ENCODE measurements around the gene SRSF2.
"Not testable (repeated sequence)": the region's sequence is repeated elsewhere in the genome, so short reads cannot be mapped to it uniquely, and the experiment has no call there.

SRSF2 gene

DNA sequence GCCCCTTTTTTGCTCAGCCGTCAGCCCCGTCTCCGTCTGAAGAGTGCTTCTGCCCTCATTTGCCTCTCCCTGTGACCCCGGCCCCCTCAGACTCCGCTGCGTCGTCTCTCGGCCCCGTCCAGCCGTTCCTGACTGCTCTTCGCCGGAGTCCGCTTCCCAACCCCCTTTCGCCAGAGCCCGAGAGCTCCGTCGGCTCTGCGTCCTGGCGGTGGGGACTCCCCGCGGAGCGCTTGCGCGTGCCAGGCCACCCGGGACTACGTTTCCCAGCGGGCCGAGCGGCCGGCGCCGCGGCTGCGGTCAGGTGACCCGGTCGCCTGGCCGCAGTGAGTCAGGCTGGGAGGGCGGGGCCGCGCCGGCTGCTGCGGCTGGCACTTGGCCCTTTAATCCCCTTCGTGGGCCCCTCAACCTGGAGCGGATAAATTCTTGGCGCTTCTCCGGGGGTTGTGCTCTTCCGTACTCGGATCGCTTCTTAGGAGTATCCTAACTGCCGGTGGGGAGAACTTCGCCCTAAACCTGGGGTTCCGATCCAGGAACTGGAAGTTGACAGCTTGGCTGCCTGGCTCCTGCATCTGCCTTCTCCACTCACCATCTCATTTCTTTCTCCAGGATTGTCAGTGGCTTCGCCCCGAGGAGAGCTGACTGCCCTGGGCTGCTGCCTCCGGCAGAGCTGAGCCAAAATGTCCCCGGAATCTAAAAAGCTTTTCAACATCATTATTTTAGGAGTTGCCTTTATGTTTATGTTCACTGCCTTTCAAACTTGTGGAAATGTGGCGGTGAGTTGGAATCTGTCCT is 741 bp upstream of the SRSF2 start, which contains the start of gene MFSD11:
Gene MFSD11 (plus strand): TSS at position 444 of the 792 bp plus-strand sequence. CDS start 234 bp downstream, at position 678.
- Histone ChIP-seq H3K4me3 (ENCODE audit: low read depth in 1 of 2, low read length in 2 of 2) (peak within 1 kb of the TSS; percentile 81 to 99), H3K27ac (ENCODE audit: low read length) (peak within 1 kb of the TSS; percentile 97), H3K4me1 (ENCODE audit: control insufficient read depth in 1 of 2, insufficient read depth in 2 of 2, low read length in 2 of 2) (peaks cover 35 to 59% of the 10 kb centered on the region in 2 donors), H3K36me3 (ENCODE audit: control insufficient read depth in 1 of 2, insufficient read depth in 2 of 2, low read length in 2 of 2) (peaks cover 35 to 37% of the 10 kb centered on the region in 2 donors), H3K27me3 (ENCODE audit: low read depth, low read length) (no peaks in the 10 kb centered on the region), H3K9me3 (ENCODE audit: control insufficient read depth in 1 of 2, low read length in 2 of 2) (no peaks in the 10 kb centered on the region)

DNA sequence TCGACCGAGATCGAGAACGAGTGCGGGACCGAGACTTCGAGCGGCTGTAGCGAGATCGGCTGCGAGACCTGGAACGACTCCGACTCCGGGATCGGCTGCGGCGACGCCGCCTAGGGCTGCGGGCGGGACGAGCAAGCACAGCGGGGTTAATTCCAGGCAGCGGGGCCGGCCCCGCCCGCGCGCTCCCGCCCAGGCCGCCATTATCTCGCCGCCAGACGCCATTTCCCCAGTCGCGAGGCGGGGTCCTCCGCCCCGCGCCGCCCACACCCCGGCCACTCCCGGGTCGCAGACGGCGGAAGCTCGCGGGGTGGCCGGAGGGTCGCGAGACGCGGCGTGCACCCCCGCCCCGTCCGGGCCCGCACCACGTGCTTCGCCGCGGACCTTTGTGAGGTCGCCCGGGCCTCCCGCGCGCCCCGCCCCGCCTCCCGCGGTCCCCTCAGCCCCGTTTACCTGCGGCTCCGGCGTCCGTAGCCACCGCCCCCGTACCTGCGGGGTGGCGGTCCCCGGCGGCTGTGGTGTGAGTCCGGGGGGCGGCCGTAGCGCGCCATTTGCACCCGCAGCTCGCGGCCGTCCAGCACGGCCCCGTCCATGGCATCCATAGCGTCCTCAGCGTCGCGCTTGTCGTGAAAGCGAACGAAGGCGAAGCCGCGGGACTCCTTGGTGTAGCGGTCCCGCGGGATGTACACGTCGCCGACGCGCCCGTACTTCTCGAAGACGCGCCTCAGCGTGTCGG is 616 bp downstream of the SRSF2 start:
- Histone ChIP-seq H3K27ac (ENCODE audit: low read length) (peak overlapping the region; percentile 97), H3K4me3 (ENCODE audit: low read depth in 1 of 2, low read length in 2 of 2) (peak overlapping the region; percentile 81 to 99), H3K4me1 (ENCODE audit: control insufficient read depth in 1 of 2, insufficient read depth in 2 of 2, low read length in 2 of 2) (peaks cover 40 to 73% of the 10 kb centered on the region in 2 donors), H3K36me3 (ENCODE audit: control insufficient read depth in 1 of 2, insufficient read depth in 2 of 2, low read length in 2 of 2) (peaks cover 36 to 43% of the 10 kb centered on the region in 2 donors), H3K9me3 (ENCODE audit: control insufficient read depth in 1 of 2, low read length in 2 of 2) (no peaks in the 10 kb centered on the region), H3K27me3 (ENCODE audit: low read depth, low read length) (no peaks in the 10 kb centered on the region)

DNA sequence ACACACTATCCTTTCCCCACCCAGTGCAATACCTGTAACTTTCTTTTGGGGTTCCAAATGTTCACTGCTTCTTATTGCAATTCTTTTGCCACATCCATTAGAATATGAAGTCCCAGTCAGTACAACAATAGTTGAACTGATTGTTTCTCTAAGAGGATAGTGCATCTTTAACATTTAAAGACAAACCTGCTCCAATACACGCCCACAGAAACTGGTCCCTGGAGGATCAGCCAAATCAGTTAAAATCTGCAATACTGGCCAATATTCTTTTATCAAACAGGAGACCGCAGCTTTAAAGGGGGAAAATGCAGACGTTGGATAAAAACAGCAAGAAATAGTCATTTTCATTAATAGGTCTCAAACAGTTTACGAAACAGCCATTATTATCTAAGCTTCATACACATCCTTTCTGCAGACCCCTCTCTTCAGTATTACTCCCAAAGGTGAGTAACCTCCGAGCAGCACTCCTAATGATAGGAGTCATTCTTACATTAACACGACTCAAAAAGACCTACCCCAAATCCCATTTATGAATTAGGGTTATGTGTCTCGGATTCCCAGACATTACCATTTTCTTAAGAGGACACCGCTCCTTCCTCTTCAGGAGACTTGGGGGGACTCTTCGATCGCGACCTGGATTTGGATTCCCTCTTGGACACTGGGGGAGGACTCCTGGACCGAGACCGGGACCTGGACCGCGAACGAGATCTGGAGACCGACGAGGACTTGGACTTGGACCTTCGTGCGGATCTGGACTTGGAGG is 1.4 kb downstream of the SRSF2 start:
- peaks cover 40 to 71% of the 10 kb centered on the region in 2 donors for H3K4me1 ChIP-seq (ENCODE audit: control insufficient read depth in 1 of 2, insufficient read depth in 2 of 2, low read length in 2 of 2)
- peaks cover 41 to 43% of the 10 kb centered on the region in 2 donors for H3K36me3 ChIP-seq (ENCODE audit: control insufficient read depth in 1 of 2, insufficient read depth in 2 of 2, low read length in 2 of 2)
- H3K9me3 ChIP-seq (ENCODE audit: control insufficient read depth in 1 of 2, low read length in 2 of 2), result no peaks in the 10 kb centered on the region
- H3K4me3 ChIP-seq (ENCODE audit: low read depth in 1 of 2, low read length in 2 of 2), result peak overlapping the region; percentile 81 to 99
- peak overlapping the region; percentile 97 for H3K27ac ChIP-seq (ENCODE audit: low read length)
- no peaks in the 10 kb centered on the region for H3K27me3 ChIP-seq (ENCODE audit: low read depth, low read length)

DNA sequence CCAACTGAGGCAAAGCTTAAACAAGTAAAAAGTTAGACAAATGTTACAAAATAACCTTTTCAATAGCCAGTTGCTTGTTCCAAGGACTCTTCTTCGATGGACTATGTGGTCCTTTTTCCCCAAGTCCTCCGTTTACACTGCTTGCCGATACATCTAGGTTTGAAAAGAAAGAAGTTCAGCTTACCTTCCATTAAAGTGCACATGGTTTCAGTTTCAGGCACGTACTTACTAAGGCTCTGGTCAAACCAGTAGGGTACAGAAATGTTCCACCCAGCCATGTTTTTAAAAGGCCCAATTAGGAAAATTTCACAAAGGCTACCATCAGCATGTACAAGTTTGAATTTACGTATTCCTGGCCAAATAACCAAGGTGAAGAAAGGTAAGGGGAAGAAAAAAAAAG is 2.1 kb downstream of the SRSF2 start:
- Histone ChIP-seq H3K9me3 (ENCODE audit: control insufficient read depth in 1 of 2, low read length in 2 of 2) (no peaks in the 10 kb centered on the region), H3K4me1 (ENCODE audit: control insufficient read depth in 1 of 2, insufficient read depth in 2 of 2, low read length in 2 of 2) (peaks cover 40 to 64% of the 10 kb centered on the region in 2 donors), H3K27me3 (ENCODE audit: low read depth, low read length) (no peaks in the 10 kb centered on the region), H3K27ac (ENCODE audit: low read length) (peak overlapping the region; percentile 97), H3K36me3 (ENCODE audit: control insufficient read depth in 1 of 2, insufficient read depth in 2 of 2, low read length in 2 of 2) (peaks cover 41 to 43% of the 10 kb centered on the region in 2 donors), H3K4me3 (ENCODE audit: low read depth in 1 of 2, low read length in 2 of 2) (peak overlapping the region; percentile 81 to 99)

GRCh38 chr17:76734080-76734840 is 2.9 kb downstream of the SRSF2 start:
- Histone ChIP-seq H3K27ac (ENCODE audit: low read length) (peak overlapping the region; percentile 97), H3K36me3 (ENCODE audit: control insufficient read depth in 1 of 2, insufficient read depth in 2 of 2, low read length in 2 of 2) (peaks cover 41 to 43% of the 10 kb centered on the region in 2 donors), H3K27me3 (ENCODE audit: low read depth, low read length) (no peaks in the 10 kb centered on the region), H3K9me3 (ENCODE audit: control insufficient read depth in 1 of 2, low read length in 2 of 2) (no peaks in the 10 kb centered on the region), H3K4me1 (ENCODE audit: control insufficient read depth in 1 of 2, insufficient read depth in 2 of 2, low read length in 2 of 2) (peaks cover 38 to 60% of the 10 kb centered on the region in 2 donors), H3K4me3 (ENCODE audit: low read depth in 1 of 2, low read length in 2 of 2) (peak overlapping the region; percentile 81 to 99)

DNA sequence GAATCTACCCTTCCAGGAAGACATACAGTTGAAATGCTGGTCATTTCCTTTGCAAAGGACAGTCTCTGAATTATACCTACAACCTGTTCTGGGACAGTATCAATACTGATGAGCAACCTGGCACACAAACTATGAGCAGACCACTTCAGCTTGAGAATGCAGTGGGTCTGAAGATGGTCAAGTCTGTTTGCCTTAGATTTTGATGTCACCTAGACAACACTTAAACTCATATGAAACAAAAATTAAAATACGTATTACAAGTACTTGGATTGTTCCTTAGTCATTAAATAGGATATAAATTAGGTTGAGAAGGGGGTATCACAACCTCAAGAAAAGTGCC is 3.5 kb downstream of the SRSF2 start:
- no peaks in the 10 kb centered on the region for H3K27me3 ChIP-seq (ENCODE audit: low read depth, low read length)
- H3K9me3 ChIP-seq (ENCODE audit: control insufficient read depth in 1 of 2, low read length in 2 of 2), result no peaks in the 10 kb centered on the region
- H3K4me3 ChIP-seq (ENCODE audit: low read depth in 1 of 2, low read length in 2 of 2), result no peak overlapping the region
- H3K36me3 ChIP-seq (ENCODE audit: control insufficient read depth in 1 of 2, insufficient read depth in 2 of 2, low read length in 2 of 2), result peaks cover 41 to 43% of the 10 kb centered on the region in 2 donors
- H3K4me1 ChIP-seq (ENCODE audit: control insufficient read depth in 1 of 2, insufficient read depth in 2 of 2, low read length in 2 of 2), result peaks cover 31 to 56% of the 10 kb centered on the region in 2 donors
- peak overlapping the region; percentile 97 for H3K27ac ChIP-seq (ENCODE audit: low read length)

- H3K9me3 ChIP-seq (ENCODE audit: control insufficient read depth in 1 of 2, low read length in 2 of 2), result no peaks in the 10 kb centered on the region
- no peak overlapping the region for H3K27ac ChIP-seq (ENCODE audit: low read length)
- H3K4me3 ChIP-seq (ENCODE audit: low read depth in 1 of 2, low read length in 2 of 2), result no peak overlapping the region
- peaks cover 41 to 43% of the 10 kb centered on the region in 2 donors for H3K36me3 ChIP-seq (ENCODE audit: control insufficient read depth in 1 of 2, insufficient read depth in 2 of 2, low read length in 2 of 2)
- peaks cover 27 to 55% of the 10 kb centered on the region in 2 donors for H3K4me1 ChIP-seq (ENCODE audit: control insufficient read depth in 1 of 2, insufficient read depth in 2 of 2, low read length in 2 of 2)
- no peaks in the 10 kb centered on the region for H3K27me3 ChIP-seq (ENCODE audit: low read depth, low read length)
Observed at GRCh38 chr17:76732734-76733617, 4.2 kb downstream of the SRSF2 start.

DNA sequence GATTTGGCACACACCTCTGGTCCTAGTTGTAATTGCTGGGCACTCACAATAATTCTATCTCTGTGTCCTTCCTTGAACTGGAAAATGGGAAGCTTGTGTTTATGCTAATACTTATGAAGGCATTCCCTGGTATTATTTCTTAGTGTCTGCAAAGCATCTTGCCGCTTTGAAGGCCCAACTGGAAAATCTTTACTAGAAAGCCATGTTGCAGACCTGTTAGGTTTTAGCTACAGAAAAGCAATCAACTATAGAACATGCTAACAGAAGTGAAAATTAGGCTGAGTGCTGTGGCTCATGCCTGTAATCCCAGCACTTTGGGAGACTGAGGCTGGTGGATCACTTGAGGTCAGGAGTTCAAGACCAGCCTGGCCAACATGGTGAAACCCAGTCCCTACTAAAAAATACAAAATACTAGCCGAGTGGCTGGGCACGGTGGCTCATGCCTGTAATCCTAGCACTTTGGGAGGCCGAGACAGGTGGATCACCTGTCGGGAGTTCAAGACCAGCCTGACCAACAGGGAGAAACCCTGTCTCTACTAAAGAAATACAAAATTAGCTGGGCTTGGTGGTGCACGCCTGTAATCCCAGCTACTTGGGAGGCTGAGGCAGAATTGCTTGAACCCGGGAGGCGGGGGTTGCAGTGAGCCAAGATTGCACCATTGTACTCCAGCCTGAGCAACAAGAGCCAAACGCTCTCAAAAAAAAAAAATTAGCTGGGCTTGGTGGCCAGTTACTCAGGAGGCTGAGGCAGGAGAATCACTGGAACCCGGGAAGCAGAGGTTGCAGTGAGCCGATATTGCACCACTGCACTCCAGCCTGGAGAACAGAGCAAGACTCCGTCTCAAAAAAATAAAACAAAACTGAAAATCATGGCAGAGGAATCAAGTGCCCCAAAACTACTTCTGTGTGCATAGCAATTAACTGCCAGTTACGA is 5.1 kb downstream of the SRSF2 start:
- H3K27me3 ChIP-seq (ENCODE audit: low read depth, low read length); H3K4me3 ChIP-seq (ENCODE audit: low read depth in 1 of 2, low read length in 2 of 2); H3K9me3 ChIP-seq (ENCODE audit: control insufficient read depth in 1 of 2, low read length in 2 of 2); H3K27ac ChIP-seq (ENCODE audit: low read length): not testable (repeated sequence)
- H3K36me3 ChIP-seq (ENCODE audit: control insufficient read depth in 1 of 2, insufficient read depth in 2 of 2, low read length in 2 of 2), result peaks cover 39 to 41% of the 10 kb centered on the region in 2 donors
- H3K4me1 ChIP-seq (ENCODE audit: control insufficient read depth in 1 of 2, insufficient read depth in 2 of 2, low read length in 2 of 2), result peaks cover 27 to 61% of the 10 kb centered on the region in 2 donors

GRCh38 chr17:76727745-76728456 is 9.2 kb downstream of the SRSF2 start:
- Histone ChIP-seq H3K4me1 (ENCODE audit: control insufficient read depth in 1 of 2, insufficient read depth in 2 of 2, low read length in 2 of 2) (peaks cover 6 to 59% of the 10 kb centered on the region in 2 donors), H3K4me3 (ENCODE audit: low read depth in 1 of 2, low read length in 2 of 2) (peak overlapping the region; percentile 76 to 83), H3K27me3 (ENCODE audit: low read depth, low read length) (no peaks in the 10 kb centered on the region), H3K36me3 (ENCODE audit: control insufficient read depth in 1 of 2, insufficient read depth in 2 of 2, low read length in 2 of 2) (peaks cover 16 to 23% of the 10 kb centered on the region in 2 donors), H3K9me3 (ENCODE audit: control insufficient read depth in 1 of 2, low read length in 2 of 2) (no peaks in the 10 kb centered on the region), H3K27ac (ENCODE audit: low read length) (peak overlapping the region; percentile 88)

Measured in muscle layer of duodenum (tissue), 2 donors.